ENCODE data around the gene KCNJ15. TPM values are rescaled to one million over a fixed set of nuclear protein-coding genes. Genes with fewer than 3 reads are reported as not detected.

KCNJ15 gene
- total RNA-seq, 1 donor from 2014 or later: 2.2 TPM

- Mint-ChIP-seq H3K27ac (no peak overlapping the region), H3K36me3 (ENCODE audit: insufficient read depth) (no peaks in the 10 kb centered on the region), H3K27me3 (peaks cover 10% of the 10 kb centered on the region), H3K4me3 (ENCODE audit: low read depth) (no peak overlapping the region), H3K9me3 (ENCODE audit: low read depth) (no peaks in the 10 kb centered on the region), H3K4me1 (ENCODE audit: low read depth) (no peaks in the 10 kb centered on the region)
- TF ChIP-seq CTCF (IDR thresholded peaks at IDR 0.05; ENCODE audit: unreplicated experiment): no peak
- DNase-seq (ENCODE audit: low spot score, unreplicated experiment): no peak
These were observed 78.1 kb downstream of the KCNJ15 start for GRCh38 chr21:38334866-38335265.

- Mint-ChIP-seq H3K36me3 (ENCODE audit: insufficient read depth) (no peaks in the 10 kb centered on the region), H3K9me3 (ENCODE audit: low read depth) (no peaks in the 10 kb centered on the region), H3K4me1 (ENCODE audit: low read depth) (no peaks in the 10 kb centered on the region), H3K4me3 (ENCODE audit: low read depth) (no peak overlapping the region), H3K27ac (no peak overlapping the region), H3K27me3 (peaks cover 3% of the 10 kb centered on the region)
- DNase-seq (ENCODE audit: low spot score, unreplicated experiment): no peak
- TF ChIP-seq CTCF (IDR thresholded peaks at IDR 0.05; ENCODE audit: unreplicated experiment): no peak
These were observed 81.0 kb downstream of the KCNJ15 start for GRCh38 chr21:38337793-38338192.

- no peak overlapping the region for H3K4me3 Mint-ChIP-seq (ENCODE audit: low read depth)
- no peak overlapping the region for H3K27ac Mint-ChIP-seq
- no peak for TF ChIP-seq CTCF (IDR thresholded peaks at IDR 0.05; ENCODE audit: unreplicated experiment)
- peaks cover 2% of the 10 kb centered on the region for H3K27me3 Mint-ChIP-seq
- no peaks in the 10 kb centered on the region for H3K36me3 Mint-ChIP-seq (ENCODE audit: insufficient read depth)
- H3K4me1 Mint-ChIP-seq (ENCODE audit: low read depth): peaks cover 6% of the 10 kb centered on the region
- DNase-seq (ENCODE audit: low spot score, unreplicated experiment): no peak
- no peaks in the 10 kb centered on the region for H3K9me3 Mint-ChIP-seq (ENCODE audit: low read depth)
These were observed 83.3 kb downstream of the KCNJ15 start for GRCh38 chr21:38340131-38340530.

- Mint-ChIP-seq H3K9me3 (ENCODE audit: low read depth) (no peaks in the 10 kb centered on the region), H3K36me3 (ENCODE audit: insufficient read depth) (no peaks in the 10 kb centered on the region), H3K27me3 (peaks cover 2% of the 10 kb centered on the region), H3K4me1 (ENCODE audit: low read depth) (peaks cover 6% of the 10 kb centered on the region), H3K27ac (no peak overlapping the region), H3K4me3 (ENCODE audit: low read depth) (no peak overlapping the region)
- no peak for DNase-seq (ENCODE audit: low spot score, unreplicated experiment)
- TF ChIP-seq CTCF (IDR thresholded peaks at IDR 0.05; ENCODE audit: unreplicated experiment): no peak
These were observed 84.8 kb downstream of the KCNJ15 start for GRCh38 chr21:38341546-38342012.

GRCh38 chr21:38342739-38343138, 85.9 kb downstream of the KCNJ15 start:
- Mint-ChIP-seq H3K27me3 (peaks cover 6% of the 10 kb centered on the region), H3K4me1 (ENCODE audit: low read depth) (peaks cover 6% of the 10 kb centered on the region), H3K36me3 (ENCODE audit: insufficient read depth) (no peaks in the 10 kb centered on the region), H3K27ac (no peak overlapping the region), H3K4me3 (ENCODE audit: low read depth) (no peak overlapping the region), H3K9me3 (ENCODE audit: low read depth) (no peaks in the 10 kb centered on the region)
- no peak for TF ChIP-seq CTCF (IDR thresholded peaks at IDR 0.05; ENCODE audit: unreplicated experiment)
- no peak for DNase-seq (ENCODE audit: low spot score, unreplicated experiment)
